ENCODE data around the gene SKI.

The SKI gene

GRCh38 chr1:2267051-2267830 is 39.1 kb downstream of the SKI start:
- no peak for DNase-seq

- DNase-seq, result no peak
Observed at GRCh38 chr1:2267862-2268261, 39.7 kb downstream of the SKI start.

- no peak for DNase-seq
Observed at GRCh38 chr1:2268285-2269056, 40.4 kb downstream of the SKI start.

- no peak for DNase-seq
Observed at GRCh38 chr1:2269193-2269921, 41.2 kb downstream of the SKI start.

- no peak for DNase-seq
Observed at GRCh38 chr1:2269922-2270259, 41.8 kb downstream of the SKI start.

GRCh38 chr1:2270260-2271100 is 42.4 kb downstream of the SKI start:
- no peak for DNase-seq

- DNase-seq, result no peak
Observed at GRCh38 chr1:2271211-2271721, 43.1 kb downstream of the SKI start.

- DNase-seq, result no peak
Observed at GRCh38 chr1:2271841-2272655, 43.9 kb downstream of the SKI start.

- no peak for DNase-seq
Observed at GRCh38 chr1:2272686-2273400, 44.7 kb downstream of the SKI start.

- DNase-seq, result no peak
Observed at GRCh38 chr1:2273401-2274090, 45.4 kb downstream of the SKI start.

- DNase-seq, result no peak
Observed at GRCh38 chr1:2274231-2274928, 46.3 kb downstream of the SKI start.

- DNase-seq, result no peak
Observed at GRCh38 chr1:2274929-2275475, 46.9 kb downstream of the SKI start.

GRCh38 chr1:2275796-2276536 is 47.8 kb downstream of the SKI start:
- DNase-seq, result no peak

- no peak for DNase-seq
Observed at GRCh38 chr1:2276803-2277580, 48.9 kb downstream of the SKI start.

- DNase-seq, result no peak
Observed at GRCh38 chr1:2277741-2278488, 49.8 kb downstream of the SKI start.

GRCh38 chr1:2278591-2279209 is 50.6 kb downstream of the SKI start:
- no peak for DNase-seq

- DNase-seq, result no peak
Observed at GRCh38 chr1:2279210-2279639, 51.1 kb downstream of the SKI start.

All from DMS 273 treated with DMSO at 0.1 percent for 48 hours (cell line).